Measurements from ENCODE around the gene GPR132.
A peak's percentile ranks its signal among the peaks of the same experiment; 100 is the strongest.

DNA sequence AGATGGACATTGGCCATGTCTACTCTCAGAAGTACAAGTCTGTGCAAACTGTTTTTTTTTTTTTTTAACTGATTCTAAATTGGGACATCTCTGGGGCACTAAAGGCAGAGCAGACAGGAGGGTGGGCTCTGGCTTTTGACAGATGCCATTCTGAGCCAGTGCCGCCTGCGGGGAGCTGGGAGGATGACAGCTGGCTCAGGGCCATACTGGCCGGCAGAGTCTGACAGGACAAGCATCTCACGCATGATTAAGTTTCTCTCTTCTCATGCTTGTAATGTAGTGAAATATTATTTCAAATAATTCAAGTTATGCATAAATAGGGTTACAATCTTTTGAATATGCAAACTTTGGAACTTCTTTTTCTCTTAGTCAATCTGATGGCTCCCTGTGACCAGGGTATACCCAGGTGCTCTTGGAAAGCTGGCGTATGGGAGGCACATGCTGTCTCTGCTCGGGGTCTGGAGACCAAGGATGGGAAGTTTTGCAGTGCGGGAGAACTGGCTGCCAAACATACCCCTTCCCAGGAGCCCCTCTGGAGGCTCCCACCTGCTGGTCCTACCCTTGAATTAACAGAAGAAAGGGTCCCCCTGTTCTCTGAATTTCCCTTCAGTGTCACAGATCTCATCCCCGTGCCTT, 52.0 kb downstream of the GPR132 start:
- TF ChIP-seq CTCF (IDR thresholded peaks at IDR 0.05) (peak in 4 of 12 donors; percentile 10 to 34 (median 26)), POLR2A (IDR thresholded peaks at IDR 0.05) (no peak)

Measured in heart left ventricle (tissue), 13 donors.